H1 (cell line): ENCODE data around the gene NSUN2. TPM values are rescaled to one million over a fixed set of nuclear protein-coding genes. Genes with fewer than 3 reads are reported as not detected.

Source experiments
- BACH1 ChIP-seq: IDR thresholded peaks from 2 replicates; pipeline ENCODE4 v1.6.1; 2012; ENCODE audit warnings: low read length, improper control_type of control experiment
- CHD7 ChIP-seq: fragments of 300-600 bp; sonication (generic); IDR thresholded peaks from 2 replicates; pipeline ENCODE4 v1.7.1; 2012; ENCODE audit warnings: low read length, moderate library complexity, mild to moderate bottlenecking, inconsistent platforms; ENCODE audit not compliant: insufficient replicate concordance
- E2F6 ChIP-seq: IDR thresholded peaks from 2 replicates; pipeline ENCODE4 v1.6.1; 2012; ENCODE audit warnings: inconsistent platforms
- EGR1 ChIP-seq: IDR thresholded peaks from 2 replicates; pipeline ENCODE4 v1.6.1; 2011; ENCODE audit warnings: low read depth, low read length, borderline replicate concordance
- HDAC6 ChIP-seq: IDR thresholded peaks from one replicate; pipeline ENCODE4 v1.7.1; 2012; ENCODE audit warnings: low read depth, mild to moderate bottlenecking, inconsistent platforms, low read length, moderate library complexity
- POLR2A ChIP-seq, 2 experiments: IDR thresholded peaks; 1 replicate in 1 of 2; 2 replicates in 1 of 2; pipeline ENCODE4 v1.6.1; 2011; ENCODE audit warnings: low read depth in 2 of 2, low read length in 2 of 2, mild to moderate bottlenecking in 2 of 2; ENCODE audit errors: control extremely low read depth in 1 of 2
- SP2 ChIP-seq: IDR thresholded peaks from 2 replicates; pipeline ENCODE4 v1.6.1; 2012; ENCODE audit warnings: mild to moderate bottlenecking, low read length, inconsistent platforms
- SP4 ChIP-seq: IDR thresholded peaks from 2 replicates; pipeline ENCODE4 v1.6.1; 2012; ENCODE audit warnings: low read length, inconsistent platforms
- TAF1 ChIP-seq: IDR thresholded peaks from 2 replicates; pipeline ENCODE4 v1.6.1; 2011; ENCODE audit warnings: mild to moderate bottlenecking, low read depth, low read length
- TBP ChIP-seq: IDR thresholded peaks from 2 replicates; pipeline ENCODE4 v1.6.1; 2011; ENCODE audit warnings: low read depth, low read length, improper control_type of control experiment
- polyA plus RNA-seq, 7 experiments: library from polyadenylated mRNA; depleted of rRNA in 3 of 7; stranded (reverse) in 5 of 7; unstranded in 2 of 7; fragments of >200 nt in 5 of 7; fragments of 200-250 nt in 2 of 7; gene quantifications; 1 replicate in 5 of 7; 2 replicates in 1 of 7; 4 replicates in 1 of 7; pipeline versions ENCODE4 v1.2.1 to v1.2.3, GENCODE V29; 2011 to 2013; ENCODE audit warnings: missing spikeins in 2 of 7, mixed read lengths in 2 of 7
- total RNA-seq: library from RNA; stranded (reverse); fragmentation: NEBNext Ultra II Directional; extraction: Animal tissue kit (Norgen Biotek cat#: 25700); gene quantifications from 2 replicates; pipeline ENCODE4 v1.2.1, GENCODE V29; 2021
- TF ChIP-seq, protein P1 (sequence below): IDR thresholded peaks from 2 replicates; pipeline ENCODE4 v1.6.1; 2012; ENCODE audit warnings: inconsistent platforms

Gene NSUN2
- total and polyA plus RNA-seq, 2 of the 8 experiments (the other 6 are each of a cell fraction or from before 2014, with no cell fraction given): 47.3 to 94.7 TPM

DNA sequence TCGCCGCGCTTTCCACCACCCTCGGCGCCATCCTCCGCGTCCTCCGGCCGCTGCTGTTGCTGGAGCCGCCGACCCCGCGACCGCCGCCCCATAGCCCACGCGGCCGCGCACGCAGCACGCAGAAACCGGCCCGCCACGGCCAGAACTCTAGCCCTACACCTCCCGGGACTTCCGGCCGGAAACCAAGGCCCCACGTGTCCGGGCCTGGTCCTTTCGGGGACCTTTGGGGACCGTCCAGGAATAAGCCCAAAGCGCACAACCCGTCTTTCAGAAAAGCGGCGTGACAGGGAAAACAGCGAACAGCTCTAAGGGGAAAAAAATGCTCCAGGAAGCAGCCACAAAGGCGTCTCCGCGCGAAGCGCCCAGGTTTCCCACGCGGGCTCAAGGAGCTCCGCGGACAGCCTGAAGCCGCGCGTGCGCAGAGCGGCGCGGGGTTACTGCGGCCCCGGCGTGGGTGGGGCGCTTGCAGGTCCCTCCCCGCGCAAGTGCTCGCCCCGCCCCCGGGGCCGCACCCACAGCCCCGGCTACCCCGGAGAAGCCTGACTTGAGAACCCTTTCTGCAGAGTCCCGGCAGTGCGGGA, at the start of gene NSUN2, which contains the start of gene SRD5A1 (continued):
- TF ChIP-seq TBP (peak; percentile 65), CHD7 (no peak), HDAC6 (no peak), TAF1 (peak; percentile 85; the same call in 1 of the 2 replicates), SP4 (peak; percentile 99), E2F6 (no peak; the same call in 1 of the 2 replicates), EGR1 (peak; percentile 73; the same call in 1 of the 2 replicates), POLR2A (IDR thresholded peaks at IDR 0.05; ENCODE audit: control extremely low read depth in 1 of 2, low read depth in 2 of 2, low read length in 2 of 2) (peak; percentile 50 to 63; a peak in 2 of 3 replicates), SP2 (no peak), BACH1 (0 out of 2 replicates have a peak, but pooled peaks have one; percentile 3)
- TF ChIP-seq, protein P1, sequence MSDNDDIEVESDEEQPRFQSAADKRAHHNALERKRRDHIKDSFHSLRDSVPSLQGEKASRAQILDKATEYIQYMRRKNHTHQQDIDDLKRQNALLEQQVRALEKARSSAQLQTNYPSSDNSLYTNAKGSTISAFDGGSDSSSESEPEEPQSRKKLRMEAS: peak; percentile 90
